Activated CD8-positive, alpha-beta memory T cell treated with anti-CD3 and anti-CD28 coated beads, Interleukin-2, amount 50 U/mL, for 24 hours (primary cell): ENCODE measurements around the gene LIMCH1.
"Not testable (repeated sequence)": the region's sequence is repeated elsewhere in the genome, so short reads cannot be mapped to it uniquely, and the experiment has no call there.

ENCODE experiments used
- DNase-seq: peaks from one replicate; pipeline ENCODE4 v3.0.0-alpha.2; 2020; ENCODE audit errors: extremely low read depth

LIMCH1 gene

GRCh38 chr4:41683326-41683725, 145.4 kb downstream of the LIMCH1 start:
- no peak for DNase-seq

GRCh38 chr4:41686893-41687292, 148.9 kb downstream of the LIMCH1 start:
- DNase-seq, result no peak

- DNase-seq, result no peak
Measured at GRCh38 chr4:41687971-41688370, 150.0 kb downstream of the LIMCH1 start.

DNA sequence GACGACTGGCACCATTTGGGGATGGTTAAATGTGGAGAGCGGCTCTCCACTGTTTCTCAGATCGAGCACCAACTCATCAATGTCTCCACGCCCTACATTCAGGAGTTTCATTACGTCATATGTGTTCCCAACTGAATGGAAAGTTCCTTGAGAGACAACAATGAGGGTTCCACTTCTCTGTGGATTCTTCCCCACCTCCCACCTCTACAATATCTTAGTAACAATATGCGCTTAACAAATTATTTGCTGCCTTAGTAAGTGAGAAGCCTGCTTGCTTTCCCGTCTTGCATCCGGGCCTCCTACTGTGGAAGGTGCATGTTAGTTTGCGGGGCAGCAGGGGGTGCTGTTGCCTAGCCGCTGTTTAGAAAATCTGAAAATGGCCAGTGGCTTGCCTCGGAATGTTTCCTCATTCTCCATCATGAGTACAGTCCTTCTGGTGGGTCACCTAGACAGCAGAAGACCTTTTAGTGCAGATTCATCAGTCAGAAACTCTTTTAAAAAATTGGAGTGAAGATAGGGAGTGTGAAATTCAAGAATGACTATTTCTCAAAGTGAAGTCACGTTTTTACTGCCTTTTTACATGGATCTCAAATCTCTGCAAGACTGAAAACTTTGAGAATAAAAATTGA, 154.9 kb downstream of the LIMCH1 start:
- DNase-seq, result no peak

- no peak for DNase-seq
Measured at GRCh38 chr4:41693629-41694028, 155.7 kb downstream of the LIMCH1 start.

DNA sequence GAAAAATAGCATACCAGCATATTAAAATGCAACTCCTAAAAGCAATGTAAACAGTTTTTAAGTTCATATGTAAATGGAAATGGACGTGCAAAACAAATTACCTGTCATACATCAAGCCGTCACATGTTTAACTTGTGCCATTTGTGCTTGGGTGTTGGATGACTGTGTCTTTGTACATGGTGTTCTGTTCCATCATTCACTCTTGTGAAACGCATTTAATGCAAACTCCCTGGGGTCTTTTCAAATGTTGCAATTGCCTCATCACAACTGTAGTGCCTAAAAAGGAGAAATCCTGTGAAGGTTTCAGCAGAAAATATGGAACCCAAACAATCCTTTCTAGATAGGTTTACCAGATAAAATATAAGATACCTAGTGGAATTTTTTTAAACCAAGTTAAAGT, 158.2 kb downstream of the LIMCH1 start:
- no peak for DNase-seq

GRCh38 chr4:41696763-41697162, 158.8 kb downstream of the LIMCH1 start:
- no peak for DNase-seq

GRCh38 chr4:41701983-41702382, 164.0 kb downstream of the LIMCH1 start:
- DNase-seq, result no peak

GRCh38 chr4:41702770-41703169, 164.8 kb downstream of the LIMCH1 start:
- DNase-seq, result no peak

GRCh38 chr4:41703785-41704184, 165.8 kb downstream of the LIMCH1 start:
- no peak for DNase-seq

DNA sequence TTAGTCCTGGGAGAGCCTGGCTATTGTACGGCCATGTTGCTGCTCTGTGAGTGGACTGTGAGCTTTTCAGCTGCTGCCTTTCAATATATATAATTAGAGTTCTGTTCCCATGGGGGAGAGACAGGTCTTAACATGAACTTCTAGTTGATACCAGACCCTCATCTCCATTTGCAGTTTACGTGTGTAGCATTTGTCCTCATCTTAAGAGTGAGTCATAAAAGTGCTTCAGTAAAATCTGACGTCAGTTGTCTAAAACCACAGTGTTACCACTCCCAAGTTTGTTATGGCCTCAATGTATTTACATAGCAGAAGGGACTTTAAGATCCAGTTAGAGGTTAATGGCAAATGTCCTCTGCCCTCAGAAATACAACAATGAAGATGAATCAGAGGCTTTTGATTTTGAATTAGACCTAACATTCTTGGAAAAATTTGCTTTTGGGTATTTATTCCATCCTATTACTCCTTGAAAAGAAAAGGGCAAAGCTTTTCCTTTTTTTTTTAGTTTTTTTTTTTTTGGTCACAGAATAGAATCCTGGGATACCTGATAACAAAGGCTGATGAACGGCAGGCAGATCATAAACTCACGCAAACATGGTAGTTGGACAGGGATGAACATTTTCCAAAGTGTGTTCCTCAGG, 172.0 kb downstream of the LIMCH1 start:
- no peak for DNase-seq

DNA sequence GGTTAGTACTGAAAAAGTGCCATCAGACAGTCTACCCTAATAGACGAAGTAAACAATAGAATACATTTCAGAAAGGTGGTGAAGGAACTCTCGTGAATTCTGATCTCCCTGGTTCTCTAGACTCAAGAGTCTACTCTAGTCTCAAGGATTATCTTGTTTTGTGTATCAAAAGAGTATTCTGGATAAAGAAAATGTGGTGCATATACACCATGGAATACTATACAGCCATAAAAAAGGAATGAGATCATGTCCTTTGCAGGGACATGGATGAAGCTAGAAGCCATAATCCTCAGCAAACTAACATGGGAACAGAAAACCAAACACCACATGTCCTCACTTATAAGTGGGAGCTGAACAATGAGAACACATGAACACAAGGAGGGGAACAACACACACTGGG, 173.7 kb downstream of the LIMCH1 start:
- not testable (repeated sequence) for DNase-seq

GRCh38 chr4:41712425-41712824, 174.5 kb downstream of the LIMCH1 start:
- no peak for DNase-seq

DNA sequence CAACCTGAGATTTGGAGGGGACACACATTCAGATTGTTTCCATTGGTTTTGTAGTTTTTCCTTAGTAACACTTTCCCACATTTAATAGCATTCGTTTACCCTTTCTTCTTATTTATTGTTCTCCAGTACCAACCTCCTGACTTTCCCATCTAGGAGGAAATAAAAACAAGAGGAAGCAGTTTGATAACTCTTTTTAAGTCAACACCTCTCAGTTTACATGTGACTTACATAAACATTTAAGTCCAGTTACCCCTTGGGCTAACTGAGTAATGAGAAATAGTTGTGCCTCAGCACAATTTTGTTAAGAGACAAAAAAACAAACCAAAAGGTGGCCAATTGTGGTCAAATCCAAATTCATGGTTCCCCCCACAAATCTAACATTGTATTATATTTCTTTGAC, 175.8 kb downstream of the LIMCH1 start:
- no peak for DNase-seq

- DNase-seq, result no peak
Measured at GRCh38 chr4:41714364-41715000, 176.5 kb downstream of the LIMCH1 start.

- no peak for DNase-seq
Measured at GRCh38 chr4:41715155-41715554, 177.2 kb downstream of the LIMCH1 start.

- DNase-seq, result no peak
Measured at GRCh38 chr4:41718907-41719306, 180.9 kb downstream of the LIMCH1 start.

DNA sequence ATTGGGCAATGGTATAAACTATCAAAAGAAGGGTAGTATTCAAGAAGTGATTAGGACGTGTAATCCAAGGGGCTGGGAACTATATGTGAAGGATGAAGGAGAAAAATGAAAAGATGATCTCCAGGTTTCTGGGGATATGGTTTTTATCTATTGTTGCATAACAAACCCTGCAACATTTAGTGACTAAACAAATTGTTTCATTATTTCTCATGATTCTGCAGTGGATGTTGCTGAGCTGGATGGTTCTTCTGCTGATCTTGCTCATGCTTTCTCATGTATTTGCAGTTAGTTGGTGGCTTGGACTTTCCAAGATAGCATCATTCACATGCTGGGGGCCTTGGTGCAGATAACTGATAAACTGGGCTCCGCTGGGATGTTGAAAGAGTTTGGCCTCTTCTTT, 181.5 kb downstream of the LIMCH1 start:
- no peak for DNase-seq

GRCh38 chr4:41722181-41722580, 184.2 kb downstream of the LIMCH1 start:
- no peak for DNase-seq

- DNase-seq, result no peak
Measured at GRCh38 chr4:41723286-41723685, 185.3 kb downstream of the LIMCH1 start.

GRCh38 chr4:41725254-41725653, 187.3 kb downstream of the LIMCH1 start:
- no peak for DNase-seq

GRCh38 chr4:41727861-41728572, 190.1 kb downstream of the LIMCH1 start:
- no peak for DNase-seq

DNA sequence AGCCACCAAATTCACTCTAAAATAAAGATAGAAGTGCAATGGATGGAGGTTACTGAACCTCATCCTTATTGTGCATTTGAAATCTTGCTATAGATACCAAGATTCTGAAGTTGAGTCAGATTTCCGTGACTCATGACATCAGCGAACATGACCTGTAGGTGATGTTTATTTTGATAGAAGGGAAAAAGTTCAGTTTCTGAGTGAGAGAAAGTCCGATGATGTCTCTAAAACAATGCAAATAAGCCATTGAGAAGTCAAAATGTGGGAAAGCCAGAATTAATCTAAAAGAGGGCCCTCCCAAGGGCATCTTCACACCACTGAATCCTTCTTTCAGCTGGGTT, 190.6 kb downstream of the LIMCH1 start:
- no peak for DNase-seq
